ENCODE data around the gene RSBN1L. TPM values are rescaled to one million over a fixed set of nuclear protein-coding genes. Genes with fewer than 3 reads are reported as not detected.
A peak's percentile ranks its signal among the peaks of the same experiment; 100 is the strongest.
"Not testable (repeated sequence)": the region's sequence is repeated elsewhere in the genome, so short reads cannot be mapped to it uniquely, and the experiment has no call there.

The RSBN1L gene
- total and polyA plus RNA-seq, 2 donors (not counting 1 experiment from before 2014, with no cell fraction given) = 12.0 to 19.7 TPM

DNA sequence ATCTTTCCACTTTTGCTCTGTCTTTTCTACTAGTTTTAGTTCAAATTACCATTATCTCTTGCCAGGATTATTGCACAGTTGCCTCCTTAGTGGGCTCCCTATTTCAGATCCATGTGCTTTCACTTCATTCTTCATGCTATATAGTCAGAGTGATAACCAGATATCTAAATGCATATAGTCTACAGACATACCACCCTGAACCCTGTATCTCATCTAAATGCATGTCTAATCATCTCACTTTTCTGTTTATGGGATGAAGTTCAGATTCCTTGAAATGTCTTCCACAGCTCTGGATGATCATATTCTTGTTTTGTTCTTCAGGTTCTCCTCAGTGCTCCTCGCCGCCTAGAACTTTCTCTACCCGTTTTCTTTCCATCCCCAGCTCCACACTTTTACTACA lies 13.8 kb downstream of the RSBN1L start:
- no peak overlapping the region for H2AFZ ChIP-seq (ENCODE audit: low read length)
- peaks cover 46% of the 10 kb centered on the region for H3K79me2 ChIP-seq (ENCODE audit: control insufficient read depth, insufficient read depth, low read length)
- H3K4me2 ChIP-seq (ENCODE audit: extremely low read depth, insufficient read depth, low read length) = no peak overlapping the region
- H3K9ac ChIP-seq (ENCODE audit: insufficient read depth, low read length) = peak overlapping the region; percentile 1
- H4K20me1 ChIP-seq (ENCODE audit: control insufficient read depth, extremely low read depth, insufficient read depth, low read length) = no peaks in the 10 kb centered on the region
- no peak overlapping the region for H3K4me3 ChIP-seq (replicated peaks in 1 of 4; ENCODE audit: control extremely low read depth in 1 of 4, insufficient read depth in 1 of 4, low read depth in 3 of 4, low read length in 4 of 4)
- H3K27me3 ChIP-seq (ENCODE audit: control insufficient read depth, insufficient read depth, low read length) = no peaks in the 10 kb centered on the region
- no peak for DNase-seq (ENCODE audit: low read depth in 2 of 2)
- H3K4me1 ChIP-seq (ENCODE audit: control insufficient read depth, extremely low read depth, insufficient read depth, low read length) = no peaks in the 10 kb centered on the region
- no peak overlapping the region for H3K27ac ChIP-seq (ENCODE audit: insufficient read depth, low read length)
- H3K36me3 ChIP-seq (ENCODE audit: control insufficient read depth, insufficient read depth, low read length) = no peaks in the 10 kb centered on the region
- no peak for TF ChIP-seq EZH2 (IDR thresholded peaks at IDR 0.05; ENCODE audit: low read length, missing control alignments)
- TF ChIP-seq, protein P1, sequence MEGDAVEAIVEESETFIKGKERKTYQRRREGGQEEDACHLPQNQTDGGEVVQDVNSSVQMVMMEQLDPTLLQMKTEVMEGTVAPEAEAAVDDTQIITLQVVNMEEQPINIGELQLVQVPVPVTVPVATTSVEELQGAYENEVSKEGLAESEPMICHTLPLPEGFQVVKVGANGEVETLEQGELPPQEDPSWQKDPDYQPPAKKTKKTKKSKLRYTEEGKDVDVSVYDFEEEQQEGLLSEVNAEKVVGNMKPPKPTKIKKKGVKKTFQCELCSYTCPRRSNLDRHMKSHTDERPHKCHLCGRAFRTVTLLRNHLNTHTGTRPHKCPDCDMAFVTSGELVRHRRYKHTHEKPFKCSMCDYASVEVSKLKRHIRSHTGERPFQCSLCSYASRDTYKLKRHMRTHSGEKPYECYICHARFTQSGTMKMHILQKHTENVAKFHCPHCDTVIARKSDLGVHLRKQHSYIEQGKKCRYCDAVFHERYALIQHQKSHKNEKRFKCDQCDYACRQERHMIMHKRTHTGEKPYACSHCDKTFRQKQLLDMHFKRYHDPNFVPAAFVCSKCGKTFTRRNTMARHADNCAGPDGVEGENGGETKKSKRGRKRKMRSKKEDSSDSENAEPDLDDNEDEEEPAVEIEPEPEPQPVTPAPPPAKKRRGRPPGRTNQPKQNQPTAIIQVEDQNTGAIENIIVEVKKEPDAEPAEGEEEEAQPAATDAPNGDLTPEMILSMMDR (conservative IDR thresholded peaks at IDR 0.05 in 1 of 2, IDR thresholded peaks at IDR 0.05 in 1 of 2; ENCODE audit: low read depth in 1 of 2, low read length in 2 of 2) = no peak
- no peaks in the 10 kb centered on the region for H3K9me3 ChIP-seq (ENCODE audit: control insufficient read depth, insufficient read depth, low read depth, low read length)

DNA sequence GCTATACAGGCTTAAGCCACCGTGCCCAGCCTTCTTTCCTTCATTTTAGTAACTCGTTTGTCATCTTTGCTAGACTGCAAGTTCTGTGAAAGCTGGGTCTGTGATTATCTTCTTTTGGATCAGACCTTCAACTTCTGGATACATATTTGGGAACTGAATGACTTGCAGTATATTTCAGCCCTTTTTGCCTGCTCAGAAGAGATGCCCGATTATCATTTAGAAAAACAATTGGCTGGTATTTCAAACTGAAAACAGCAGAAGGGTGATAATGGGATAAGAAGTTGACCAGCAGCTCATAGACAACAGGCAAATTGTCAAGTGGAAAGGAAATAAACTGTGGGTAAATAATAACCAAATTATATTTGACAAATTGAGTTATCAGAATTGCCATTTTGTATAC lies 14.6 kb downstream of the RSBN1L start:
- no peak for TF ChIP-seq EZH2 (IDR thresholded peaks at IDR 0.05; ENCODE audit: low read length, missing control alignments)
- no peak overlapping the region for H3K27ac ChIP-seq (ENCODE audit: insufficient read depth, low read length)
- H3K9ac ChIP-seq (ENCODE audit: insufficient read depth, low read length) = no peak overlapping the region
- H3K4me3 ChIP-seq (replicated peaks in 1 of 4; ENCODE audit: control extremely low read depth in 1 of 4, insufficient read depth in 1 of 4, low read depth in 3 of 4, low read length in 4 of 4) = no peak overlapping the region
- no peaks in the 10 kb centered on the region for H3K9me3 ChIP-seq (ENCODE audit: control insufficient read depth, insufficient read depth, low read depth, low read length)
- H4K20me1 ChIP-seq (ENCODE audit: control insufficient read depth, extremely low read depth, insufficient read depth, low read length) = no peaks in the 10 kb centered on the region
- H2AFZ ChIP-seq (ENCODE audit: low read length) = no peak overlapping the region
- no peak overlapping the region for H3K4me2 ChIP-seq (ENCODE audit: extremely low read depth, insufficient read depth, low read length)
- H3K4me1 ChIP-seq (ENCODE audit: control insufficient read depth, extremely low read depth, insufficient read depth, low read length) = no peaks in the 10 kb centered on the region
- no peaks in the 10 kb centered on the region for H3K27me3 ChIP-seq (ENCODE audit: control insufficient read depth, insufficient read depth, low read length)
- no peak for DNase-seq (ENCODE audit: low read depth in 2 of 2)
- H3K36me3 ChIP-seq (ENCODE audit: control insufficient read depth, insufficient read depth, low read length) = no peaks in the 10 kb centered on the region
- H3K79me2 ChIP-seq (ENCODE audit: control insufficient read depth, insufficient read depth, low read length) = peaks cover 40% of the 10 kb centered on the region

DNA sequence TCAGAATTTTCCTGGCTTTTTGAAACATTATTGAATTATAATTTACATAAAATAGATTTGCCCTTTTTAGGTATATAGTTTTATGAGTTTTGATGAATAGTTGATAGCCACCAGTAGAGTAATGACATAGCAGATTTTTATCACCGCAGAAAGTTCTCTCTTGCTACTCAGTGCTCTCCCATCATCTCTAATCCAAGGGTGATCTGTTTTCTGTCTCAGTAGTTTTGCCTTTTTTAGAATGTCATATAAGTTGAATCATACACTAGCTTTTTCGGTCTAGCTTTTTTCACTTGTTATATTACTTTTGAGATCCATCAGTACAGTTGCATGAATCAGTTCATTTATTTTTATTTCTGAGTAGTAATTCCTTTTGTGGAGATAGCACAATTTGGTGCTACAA lies 17.9 kb downstream of the RSBN1L start:
- Histone ChIP-seq H4K20me1 (ENCODE audit: control insufficient read depth, extremely low read depth, insufficient read depth, low read length) (no peaks in the 10 kb centered on the region), H2AFZ (ENCODE audit: low read length) (no peak overlapping the region), H3K9ac (ENCODE audit: insufficient read depth, low read length) (no peak overlapping the region), H3K27ac (ENCODE audit: insufficient read depth, low read length) (no peak overlapping the region), H3K9me3 (ENCODE audit: control insufficient read depth, insufficient read depth, low read depth, low read length) (no peaks in the 10 kb centered on the region), H3K79me2 (ENCODE audit: control insufficient read depth, insufficient read depth, low read length) (peaks cover 37% of the 10 kb centered on the region), H3K36me3 (ENCODE audit: control insufficient read depth, insufficient read depth, low read length) (no peaks in the 10 kb centered on the region), H3K4me3 (replicated peaks in 1 of 4; ENCODE audit: control extremely low read depth in 1 of 4, insufficient read depth in 1 of 4, low read depth in 3 of 4, low read length in 4 of 4) (no peak overlapping the region), H3K4me2 (ENCODE audit: extremely low read depth, insufficient read depth, low read length) (no peak overlapping the region), H3K27me3 (ENCODE audit: control insufficient read depth, insufficient read depth, low read length) (no peaks in the 10 kb centered on the region), H3K4me1 (ENCODE audit: control insufficient read depth, extremely low read depth, insufficient read depth, low read length) (no peaks in the 10 kb centered on the region)
- TF ChIP-seq, protein P1 (conservative IDR thresholded peaks at IDR 0.05 in 1 of 2, IDR thresholded peaks at IDR 0.05 in 1 of 2; ENCODE audit: low read depth in 1 of 2, low read length in 2 of 2) = no peak
- no peak for TF ChIP-seq EZH2 (IDR thresholded peaks at IDR 0.05; ENCODE audit: low read length, missing control alignments)
- no peak for DNase-seq (ENCODE audit: low read depth in 2 of 2)

GRCh38 chr7:77714931-77715330 lies 18.7 kb downstream of the RSBN1L start:
- H3K4me1 ChIP-seq (ENCODE audit: control insufficient read depth, extremely low read depth, insufficient read depth, low read length); DNase-seq (ENCODE audit: low read depth in 2 of 2); H3K27me3 ChIP-seq (ENCODE audit: control insufficient read depth, insufficient read depth, low read length); H3K36me3 ChIP-seq (ENCODE audit: control insufficient read depth, insufficient read depth, low read length); H3K9ac ChIP-seq (ENCODE audit: insufficient read depth, low read length); H3K4me2 ChIP-seq (ENCODE audit: extremely low read depth, insufficient read depth, low read length); H3K27ac ChIP-seq (ENCODE audit: insufficient read depth, low read length); H2AFZ ChIP-seq (ENCODE audit: low read length); H4K20me1 ChIP-seq (ENCODE audit: control insufficient read depth, extremely low read depth, insufficient read depth, low read length); H3K9me3 ChIP-seq (ENCODE audit: control insufficient read depth, insufficient read depth, low read depth, low read length); H3K4me3 ChIP-seq (replicated peaks in 1 of 4; ENCODE audit: control extremely low read depth in 1 of 4, insufficient read depth in 1 of 4, low read depth in 3 of 4, low read length in 4 of 4): not testable (repeated sequence)
- peaks cover 39% of the 10 kb centered on the region for H3K79me2 ChIP-seq (ENCODE audit: control insufficient read depth, insufficient read depth, low read length)

Measured in fibroblast of lung (primary cell).